HG03175 (cell line): ENCODE data around the gene TEDC1.
A peak's percentile ranks its signal among the peaks of the same experiment; 100 is the strongest.

Experiments
- ATAC-seq: cut with Tn5 transposase; IDR thresholded peaks from one replicate; pipeline ENCODE4 v1.9.1; 2021; ENCODE audit warnings: mild to moderate bottlenecking, moderate library complexity; ENCODE audit not compliant: unreplicated experiment

Gene TEDC1, protein sequence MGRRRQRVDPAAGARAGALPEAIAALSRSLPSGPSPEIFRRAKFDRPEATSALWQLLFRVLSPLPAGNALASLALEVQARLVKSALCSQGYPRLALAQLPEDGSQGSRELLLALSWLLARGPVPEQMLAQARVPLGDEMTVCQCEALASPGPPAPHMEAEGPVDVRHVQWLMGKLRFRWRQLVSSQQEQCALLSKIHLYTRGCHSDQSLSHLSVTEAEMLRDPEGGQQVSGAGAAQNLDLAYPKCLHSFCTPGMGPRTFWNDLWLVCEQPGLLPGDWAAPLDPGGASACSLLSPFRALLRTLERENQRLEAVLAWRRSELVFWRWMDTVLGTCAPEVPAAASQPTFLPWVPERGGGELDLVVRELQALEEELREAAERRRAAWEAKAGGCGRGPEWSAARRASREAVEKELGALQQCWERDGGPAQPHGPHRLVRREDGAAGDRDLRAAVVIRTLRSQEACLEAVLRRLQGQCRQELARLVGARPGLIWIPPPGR

DNA sequence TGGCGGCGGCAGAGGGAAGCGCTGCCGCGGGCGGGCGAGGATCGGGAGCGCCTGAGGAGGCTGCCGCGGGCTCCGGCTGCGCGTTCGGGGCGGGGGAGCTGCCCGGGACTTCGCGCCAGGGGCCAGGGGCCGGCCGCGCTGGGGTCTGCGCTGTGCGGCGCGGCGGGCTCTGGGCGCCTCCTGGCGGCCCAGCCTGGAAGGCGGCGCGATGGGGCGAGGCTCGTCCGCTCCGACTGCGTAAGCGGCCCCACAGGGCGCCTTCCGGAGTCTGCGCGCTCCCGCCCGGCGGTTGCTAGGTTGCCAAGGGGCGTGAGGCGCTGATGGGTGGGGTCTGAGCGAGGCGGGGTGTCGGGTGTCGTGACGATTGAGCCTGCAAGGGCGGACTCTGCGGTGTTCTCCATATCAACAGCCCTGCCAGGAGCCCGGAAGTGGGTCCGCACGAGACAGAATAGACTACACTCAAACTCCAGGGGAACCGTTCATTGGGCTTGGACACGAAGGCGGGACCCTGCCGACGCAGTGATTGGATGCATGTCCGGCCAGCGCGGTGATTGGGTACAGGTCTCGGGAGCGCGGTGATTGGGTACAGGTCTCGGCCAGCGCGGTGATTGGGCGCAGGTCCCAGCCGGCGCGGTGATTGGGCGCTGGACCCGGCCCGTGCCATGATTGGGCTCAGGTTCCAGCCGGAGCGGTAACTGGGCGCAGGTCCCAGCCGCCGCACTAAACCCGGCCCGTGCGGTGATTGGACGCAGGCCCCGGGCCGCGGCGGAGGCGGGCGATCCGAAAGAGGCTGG, at the start of gene TEDC1:
TEDC1 (plus strand) TSS at position 675 of the 794 bp plus-strand sequence. CDS start 130 bp downstream, outside the sequence.
- ATAC-seq: peak; percentile 69

- ATAC-seq: no peak
These were observed 48.9 kb upstream of the TEDC1 start for GRCh38 chr14:105442125-105442524.

- ATAC-seq: no peak
These were observed 48.2 kb upstream of the TEDC1 start for GRCh38 chr14:105442834-105443233.

DNA sequence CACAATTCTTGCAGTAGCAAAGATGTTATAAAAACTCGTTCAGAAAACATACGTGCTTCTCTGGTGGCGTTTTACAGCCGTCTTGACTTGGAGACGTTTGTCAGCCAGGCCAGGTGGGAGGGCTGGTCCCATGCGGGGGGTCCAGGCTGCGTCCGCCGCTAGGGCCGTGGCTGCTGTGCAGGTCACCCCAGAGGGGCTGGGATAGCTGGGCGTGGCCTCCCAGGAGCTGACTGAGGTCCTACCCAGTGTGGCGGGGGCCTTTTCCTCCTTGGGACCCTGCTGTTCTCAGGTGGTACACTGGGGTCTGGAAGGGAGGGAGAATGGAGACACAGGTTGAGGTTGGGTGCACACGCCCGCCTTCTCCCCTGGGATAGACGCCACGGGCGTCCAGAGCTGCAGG, 46.2 kb upstream of the TEDC1 start:
- no peak for ATAC-seq

- no peak for ATAC-seq
These were observed 45.8 kb upstream of the TEDC1 start for GRCh38 chr14:105445290-105445689.

GRCh38 chr14:105445901-105446845, 44.9 kb upstream of the TEDC1 start:
- no peak for ATAC-seq

- no peak for ATAC-seq
These were observed 44.1 kb upstream of the TEDC1 start for GRCh38 chr14:105446971-105447370.

- no peak for ATAC-seq
These were observed 43.1 kb upstream of the TEDC1 start for GRCh38 chr14:105447651-105448640.

GRCh38 chr14:105448706-105449111, 42.3 kb upstream of the TEDC1 start:
- no peak for ATAC-seq

DNA sequence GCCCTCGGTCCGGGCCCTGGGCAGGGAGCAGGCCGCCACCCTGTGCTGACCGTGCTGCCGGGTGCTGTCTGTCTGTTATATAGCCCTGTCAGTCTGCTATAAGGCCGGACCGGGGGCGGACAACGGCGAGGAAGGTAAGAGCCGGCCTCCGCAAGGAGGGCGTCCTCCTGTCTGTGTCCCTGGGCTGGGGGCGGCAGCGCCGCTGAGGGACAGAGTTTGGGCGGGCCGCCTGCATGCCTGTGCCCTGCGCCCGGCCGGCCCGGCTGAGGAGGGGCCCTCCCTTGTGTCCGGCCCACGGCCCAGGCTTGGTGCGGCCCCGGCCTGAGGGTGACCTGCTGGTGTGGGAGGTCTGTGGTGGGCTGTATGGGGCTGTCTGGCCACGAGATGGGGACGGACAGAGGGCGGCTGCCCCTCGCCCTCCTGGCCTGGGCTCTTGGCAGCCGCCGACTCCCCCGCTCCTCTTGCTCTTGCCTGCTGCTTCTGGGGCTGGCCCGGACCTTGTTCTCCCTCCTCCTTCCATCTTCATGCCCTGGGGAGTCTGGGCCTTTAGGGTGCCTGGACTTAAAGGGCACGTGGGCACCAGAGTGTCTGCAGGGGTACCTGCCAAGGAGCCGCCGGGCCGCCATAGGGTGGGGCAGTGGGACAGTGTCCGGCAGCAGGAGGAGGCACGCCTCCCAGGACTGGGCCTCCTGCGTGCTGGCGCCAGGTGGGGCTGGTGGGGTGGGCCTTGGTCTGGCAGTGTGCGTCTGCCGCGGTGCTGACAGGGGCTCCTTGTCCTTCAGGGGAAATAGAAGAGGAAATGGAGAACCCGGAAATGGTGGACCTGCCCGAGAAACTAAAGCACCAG, 41.5 kb upstream of the TEDC1 start:
- no peak for ATAC-seq

GRCh38 chr14:105450123-105450505, 40.9 kb upstream of the TEDC1 start:
- ATAC-seq: no peak

- no peak for ATAC-seq
These were observed 40.0 kb upstream of the TEDC1 start for GRCh38 chr14:105450864-105451720.

- no peak for ATAC-seq
These were observed 38.1 kb upstream of the TEDC1 start for GRCh38 chr14:105452963-105453362.

DNA sequence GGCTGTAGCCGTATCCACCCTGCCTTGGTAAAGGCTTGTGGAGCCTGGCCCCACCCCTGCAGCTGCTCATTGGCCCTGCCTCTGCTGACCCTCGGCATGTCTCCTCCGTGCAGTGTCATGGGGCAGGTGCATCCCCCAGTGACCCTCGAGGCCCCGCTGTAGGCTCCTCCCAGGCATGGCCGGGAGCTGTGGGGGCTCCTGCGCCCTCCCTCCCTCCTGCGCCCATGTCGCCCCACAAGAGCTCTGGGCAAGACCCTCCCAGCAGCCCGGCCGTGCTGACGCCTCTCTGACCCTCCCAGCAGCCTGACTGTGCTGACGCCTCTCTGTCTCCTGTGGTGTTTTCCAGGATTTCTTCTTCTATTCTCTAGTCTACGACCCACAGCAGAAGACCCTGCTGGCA, 37.2 kb upstream of the TEDC1 start:
- ATAC-seq: no peak

GRCh38 chr14:105455086-105455640, 35.9 kb upstream of the TEDC1 start:
- ATAC-seq: no peak

DNA sequence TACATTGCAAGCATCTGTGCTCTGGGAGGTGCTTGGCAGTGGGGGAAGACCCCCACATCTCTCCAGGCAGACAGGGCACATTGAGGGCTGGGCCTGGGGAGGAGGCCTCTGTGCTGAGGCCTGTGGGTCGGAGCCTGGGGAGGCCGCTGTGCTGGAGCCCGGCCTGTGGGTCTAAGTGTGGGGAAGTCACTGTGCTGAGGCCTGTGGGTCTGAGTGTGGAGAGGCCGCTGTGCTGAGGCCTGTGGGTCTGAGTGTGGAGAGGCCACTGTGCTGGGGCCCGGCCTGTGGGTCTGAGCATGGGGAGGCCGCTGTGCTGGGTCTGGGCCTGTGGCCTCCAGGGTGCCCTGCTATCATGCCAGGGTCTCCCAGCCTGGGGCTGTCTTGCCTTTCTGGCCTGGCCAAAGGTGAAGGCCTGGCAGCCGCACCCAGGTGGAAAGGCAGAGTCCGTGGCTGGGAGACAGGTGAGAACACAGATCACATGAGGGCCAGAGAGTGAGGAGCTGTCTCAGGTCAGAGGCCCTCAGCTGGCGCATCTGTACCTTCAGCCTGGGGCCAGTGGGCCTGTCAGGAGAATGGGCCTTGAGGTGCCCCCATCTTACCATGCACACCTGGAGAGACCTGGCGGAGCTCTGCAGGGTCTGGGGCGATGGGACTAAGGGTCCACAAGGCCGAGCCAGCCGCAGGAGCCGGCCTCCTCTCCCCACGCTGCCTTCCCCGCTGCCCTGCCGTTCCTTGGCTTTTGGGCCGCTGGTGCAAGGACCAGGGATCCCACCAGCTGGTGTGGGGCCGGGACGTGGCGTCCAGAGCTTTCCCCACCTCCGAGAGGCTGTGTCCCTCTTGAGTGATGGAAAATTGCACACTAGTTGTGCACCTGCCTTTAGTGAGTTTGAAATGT, 35.0 kb upstream of the TEDC1 start:
- no peak for ATAC-seq
